K562 (cell line): Measurements from ENCODE around the gene PBX2. TPM values are rescaled to one million over a fixed set of nuclear protein-coding genes. Genes with fewer than 3 reads are reported as not detected.

ENCODE experiments used
- ATAC-seq: fragments of 200-7000 bp; cut with Tn5 transposase; 3 replicates; pipeline ENCODE4 v1.9.1; 2020; ENCODE audit warnings: moderate library complexity
- BruUV-seq: library from RNA; stranded (reverse); fragments of 400-500 nt; replicated peaks from 2 replicates; lab custom pipeline; 2021; lab: Mats Ljungman, UMichigan
- CTCF ChIA-PET: fragments of 300-600 bp; formaldehyde crosslinking; extraction: SDS; loops from one replicate; lab custom pipeline; 2021; ENCODE audit warnings: low intra/inter-chr PET ratio; lab: Yijun Ruan, JAX
- POLR2A ChIA-PET: fragments of 300-600, 350-650 bp; sonication (Branson Sonifier 250); formaldehyde crosslinking; extraction: SDS; loops from one replicate; lab custom pipeline; 2021; ENCODE audit warnings: antibody characterized with exemption, inconsistent platforms; lab: Yijun Ruan, JAX
- DNase-seq, 4 experiments: peaks; one replicate each; pipeline versions ENCODE4 v3.0.0 to v3.0.0-alpha.2; 2011 to 2018; ENCODE audit warnings: low spot score in 3 of 4, mixed read lengths in 3 of 4; ENCODE audit errors: extremely low read depth in 1 of 4
- FAIRE-seq: peaks from 2 replicates; lab custom pipeline; 2011; peaks lifted over from hg19 to GRCh38; lab: Jason Lieb, UNC
- H2AFZ ChIP-seq: 2 replicates; pipeline ENCODE4 v1.6.0; 2011; ENCODE audit warnings: low read depth, low read length, control low read depth, inconsistent platforms
- H3K27ac ChIP-seq: fragments of 200-600 bp; 3 replicates; pipeline ENCODE4 v1.8.0; 2011; ENCODE audit warnings: low read depth, mild to moderate bottlenecking, control low read depth, inconsistent platforms, low read length, moderate library complexity, mixed read lengths; ENCODE audit errors: extremely low read depth
- H3K27me3 ChIP-seq, 2 experiments: fragments of 300-600 bp in 1 of 2; 2 replicates in 1 of 2; 3 replicates in 1 of 2; pipeline versions ENCODE4 v1.6.0 to v1.8.0; 2011; ENCODE audit warnings: inconsistent platforms in 2 of 2, low read length in 2 of 2, mild to moderate bottlenecking in 1 of 2, mixed read lengths in 1 of 2, moderate library complexity in 1 of 2; ENCODE audit not compliant: control insufficient read depth in 2 of 2, insufficient read depth in 2 of 2
- H3K36me3 ChIP-seq: fragments of 300-600 bp; 3 replicates; pipeline ENCODE4 v1.8.0; 2011; ENCODE audit warnings: mild to moderate bottlenecking, low read length, inconsistent platforms; ENCODE audit not compliant: control insufficient read depth, insufficient read depth
- H3K4me1 ChIP-seq, 2 experiments: fragments of 200-600 bp in 1 of 2; replicated peaks in 1 of 2; 2 replicates in 1 of 2; 3 replicates in 1 of 2; pipeline versions ENCODE4 v1.5.1 to v1.8.0; 2011; ENCODE audit warnings: inconsistent platforms in 2 of 2, low read length in 2 of 2, mild to moderate bottlenecking in 1 of 2, mixed read lengths in 1 of 2, moderate library complexity in 1 of 2; ENCODE audit not compliant: control insufficient read depth in 2 of 2, insufficient read depth in 2 of 2
- H3K4me2 ChIP-seq: 2 replicates; pipeline ENCODE4 v1.6.1; 2011; ENCODE audit warnings: low read length, control low read depth, inconsistent platforms, mixed read lengths; ENCODE audit not compliant: insufficient read depth
- H3K4me3 ChIP-seq: fragments of 200-600 bp; sonication (generic), shearing (Covaris generic); 2 replicates; pipeline ENCODE4 v1.5.1; 2016; ENCODE audit warnings: control low read depth, inconsistent platforms
- H3K79me2 ChIP-seq: fragments of 200-600 bp; 3 replicates; pipeline ENCODE4 v1.8.0; 2011; ENCODE audit warnings: low read length, inconsistent platforms; ENCODE audit not compliant: control insufficient read depth, insufficient read depth
- H3K9ac ChIP-seq, 2 experiments: 2 replicates each; pipeline versions ENCODE4 v1.6.0 to v1.6.1; 2011; ENCODE audit warnings: low read depth in 2 of 2, low read length in 2 of 2, control low read depth in 1 of 2, inconsistent platforms in 1 of 2, mild to moderate bottlenecking in 1 of 2, mixed read lengths in 1 of 2; ENCODE audit not compliant: insufficient read depth in 1 of 2
- H3K9me1 ChIP-seq: one replicate; pipeline ENCODE4 v1.6.0; 2011; ENCODE audit warnings: inconsistent platforms, mild to moderate bottlenecking, low read length, moderate library complexity; ENCODE audit not compliant: control insufficient read depth, insufficient read depth
- H3K9me3 ChIP-seq: replicated peaks from 2 replicates; pipeline ENCODE4 v1.5.1; 2011; ENCODE audit warnings: low read depth, low read length, inconsistent platforms; ENCODE audit not compliant: control insufficient read depth, insufficient read depth
- H4K20me1 ChIP-seq: replicated peaks from 2 replicates; pipeline ENCODE4 v1.6.1; 2011; ENCODE audit warnings: low read length, inconsistent platforms, mixed read lengths; ENCODE audit not compliant: control insufficient read depth, insufficient read depth
- CCAR2 ChIP-seq: fragments of 200-400 bp; formaldehyde crosslinking; IDR thresholded peaks from 2 replicates; pipeline ENCODE4 v1.6.1; 2017; ENCODE audit warnings: mild to moderate bottlenecking, low read depth, low read length
- CTCF ChIP-seq, 3 experiments: IDR thresholded peaks in 2 of 3; conservative IDR thresholded peaks in 1 of 3; 2 replicates each; pipeline ENCODE4 v1.5.1; 2011 to 2012; ENCODE audit warnings: low read length in 3 of 3, mild to moderate bottlenecking in 3 of 3, control low read depth in 2 of 3, improper control_type of control experiment in 1 of 3, inconsistent platforms in 1 of 3, low read depth in 1 of 3, mixed read lengths in 1 of 3, moderate library complexity in 1 of 3; ENCODE audit not compliant: insufficient read depth in 2 of 3
- E2F8 ChIP-seq: fragments of 450-650 bp; IDR thresholded peaks from 2 replicates; pipeline ENCODE4 v1.7.1; 2018; ENCODE audit warnings: mild to moderate bottlenecking, low read depth; ENCODE audit not compliant: partially characterized antibody
- FOXA3 ChIP-seq, 2 experiments: fragments of 450-650 bp in 1 of 2; sonication (generic) in 1 of 2; formaldehyde crosslinking; IDR thresholded peaks in 1 of 2; conservative IDR thresholded peaks in 1 of 2; 2 replicates each; pipeline versions ENCODE4 v1.4.0 to v1.8.0; 2020 to 2022; ENCODE audit warnings: mild to moderate bottlenecking in 2 of 2, missing genetic modification reagents in 1 of 2
- FOXK2 ChIP-seq, 2 experiments: fragments of 450-650 bp; IDR thresholded peaks in 1 of 2; conservative IDR thresholded peaks in 1 of 2; 2 replicates each; pipeline ENCODE4 v1.6.1; 2016; ENCODE audit warnings: low read depth in 2 of 2, mild to moderate bottlenecking in 1 of 2
- HDAC6 ChIP-seq: IDR thresholded peaks from 2 replicates; pipeline ENCODE4 v1.6.1; 2012; ENCODE audit warnings: low read depth, mild to moderate bottlenecking, control low read depth, inconsistent platforms, low read length, moderate library complexity
- HNRNPL ChIP-seq: fragments of 200-400 bp; formaldehyde crosslinking; IDR thresholded peaks from 2 replicates; pipeline ENCODE4 v1.6.1; 2017; ENCODE audit warnings: low read depth, mild to moderate bottlenecking, low read length
- NCOA2 ChIP-seq, 2 experiments: fragments of 450-650 bp; IDR thresholded peaks; 2 replicates each; pipeline ENCODE4 v1.6.1; 2018; ENCODE audit warnings: mild to moderate bottlenecking in 2 of 2, moderate library complexity in 1 of 2; ENCODE audit not compliant: partially characterized antibody in 2 of 2
- SPI1 ChIP-seq: IDR thresholded peaks from 2 replicates; pipeline ENCODE4 v1.6.1; 2011; ENCODE audit warnings: low read depth, low read length, control low read depth, borderline replicate concordance
- ZBTB26 ChIP-seq: fragments of 450-650 bp; formaldehyde crosslinking; IDR thresholded peaks from 2 replicates; pipeline ENCODE4 v1.4.0; 2022; ENCODE audit warnings: missing genetic modification characterization
- ZNF398 ChIP-seq: fragments of 250-450 bp; sonication (Bioruptor Pico); IDR thresholded peaks from 2 replicates; pipeline ENCODE4 v1.8.0; 2021; ENCODE audit warnings: moderate library complexity, mild to moderate bottlenecking, inconsistent platforms
- ZNF75A ChIP-seq: fragments of 450-650 bp; formaldehyde crosslinking; IDR thresholded peaks from 2 replicates; pipeline ENCODE4 v1.4.0; 2020; ENCODE audit warnings: mild to moderate bottlenecking
- WGBS: fragments of 100-300 bp; shearing (Covaris generic); methylation state at CpG from one replicate; pipeline ENCODE4 v1.1.6; 2016; ENCODE audit warnings: low coverage, mixed read lengths; ENCODE audit not compliant: insufficient coverage; ENCODE audit errors: missing lambda C conversion rate; 5-methylcytosine and 5-hydroxymethylcytosine counted together
- in situ Hi-C: fragments of 300-500 bp; cut with MboI; formaldehyde crosslinking; loops from 4 replicates; pipeline ENCODE4 v1.15.0; 2018; ENCODE audit warnings: inconsistent platforms, mixed read lengths
- intact Hi-C: fragments of 100-400 bp; cut with micrococcal nuclease; formaldehyde crosslinking; loops from 2 replicates; pipeline ENCODE4 v1.14.2; 2022
- polyA plus RNA-seq, 8 experiments: library from polyadenylated mRNA; depleted of rRNA in 4 of 8; stranded (reverse) in 5 of 8; unstranded in 3 of 8; fragments of >200 nt; fragmentation: Nextera tagmentation in 2 of 8; fragmentation: Illumina TruSeq in 1 of 8; extraction: Ambion mirVana in 2 of 8; extraction: Trizol in 1 of 8; gene quantifications; 2 replicates each; pipeline versions ENCODE4 v1.2.1 to v1.2.3, GENCODE V29; 2011 to 2014; ENCODE audit warnings: inconsistent platforms in 1 of 8, missing spikeins in 1 of 8
- total RNA-seq, 7 experiments: library from RNA; depleted of rRNA in 6 of 7; stranded (reverse); fragments of >200 nt in 6 of 7; fragmentation: Illumina TruSeq in 2 of 7; extraction: Trizol in 2 of 7; gene quantifications; 2 replicates each; pipeline versions ENCODE4 v1.2.1 to v1.2.3, GENCODE V29; 2011 to 2021; ENCODE audit warnings: low replicate concordance in 1 of 7

PBX2 gene
- total and polyA plus RNA-seq, 9 of the 15 experiments (the other 6 are each of a cell fraction or from before 2014, with no cell fraction given) = 1.9 to 134 (median 62.5) TPM

GRCh38 chr6:32214126-32214525, 24.1 kb upstream of the PBX2 start (continued):
- TF ChIP-seq ZNF398 = no peak
- peak; percentile 59; the same call in 1 of the 2 replicates for TF ChIP-seq SPI1
- TF ChIP-seq HNRNPL = no peak
- TF ChIP-seq HDAC6 = no peak
- no peak for TF ChIP-seq CTCF (IDR thresholded peaks at IDR 0.05 in 2 of 3, conservative IDR thresholded peaks at IDR 0.05 in 1 of 3; ENCODE audit: insufficient read depth in 2 of 3, low read depth in 1 of 3, low read length in 3 of 3)

- Histone ChIP-seq H3K4me1 (peaks cover 10 to 18% of the 10 kb centered on the region in 2 experiments; a peak in 4 of 5 replicates), H3K9me3 (no peaks in the 10 kb centered on the region), H3K4me3 (no peak overlapping the region), H2AFZ (0 out of 2 replicates have a peak overlapping the region, but pooled peaks have one; percentile 12), H3K27ac (no peak overlapping the region), H3K9me1 (no peaks in the 10 kb centered on the region), H3K4me2 (no peak overlapping the region), H4K20me1 (no peaks in the 10 kb centered on the region), H3K9ac (peak overlapping the region in 1 of 2 experiments; percentile 31; a peak in 1 of 4 replicates), H3K27me3 (peaks cover 0 to 19% of the 10 kb centered on the region in 2 experiments; a peak in 2 of 5 replicates), H3K36me3 (no peaks in the 10 kb centered on the region), H3K79me2 (no peaks in the 10 kb centered on the region)
- in situ Hi-C loops (no loop called here), intact Hi-C loops (no loop called here)
- no peak for TF ChIP-seq FOXA3 (CRISPR knock-in tag; conservative IDR thresholded peaks at IDR 0.05 in 1 of 2, IDR thresholded peaks at IDR 0.05 in 1 of 2)
- no peak for TF ChIP-seq ZNF75A (CRISPR knock-in tag)
- no peak for TF ChIP-seq NCOA2 (IDR thresholded peaks at IDR 0.05; ENCODE audit: partially characterized antibody in 2 of 2)
- no peak for TF ChIP-seq ZBTB26 (CRISPR knock-in tag)
- TF ChIP-seq E2F8 = no peak
- no peak for TF ChIP-seq CCAR2
- TF ChIP-seq FOXK2 (conservative IDR thresholded peaks at IDR 0.05 in 1 of 2, IDR thresholded peaks at IDR 0.05 in 1 of 2; ENCODE audit: low read depth in 2 of 2) = no peak
- ChIA-PET POLR2A (interaction anchor here (0.6 to 2.6 kb wide), 2 partner anchors 18 to 264 kb away, joined by 3 to 9 read pairs; no protein-coding TSS in a partner anchor), CTCF (no interaction called here)
- no TSS peak for BruUV-seq
- ATAC-seq = no peak
- no peak for DNase-seq
- WGBS = 22% methylated on average over 6 of the region's 6 CpGs
- FAIRE-seq = no peak
Observed at GRCh38 chr6:32213649-32214048, 23.6 kb upstream of the PBX2 start.
